ENCODE data around the gene BUB1.
A peak's percentile ranks its signal among the peaks of the same experiment; 100 is the strongest.
"Not testable (repeated sequence)": the region's sequence is repeated elsewhere in the genome, so short reads cannot be mapped to it uniquely, and the experiment has no call there.

BUB1 gene

GRCh38 chr2:110690083-110690965, 12.5 kb upstream of the BUB1 start:
- no peak for DNase-seq

GRCh38 chr2:110688594-110689091, 10.8 kb upstream of the BUB1 start:
- no peak for DNase-seq

GRCh38 chr2:110687775-110688484, 10.1 kb upstream of the BUB1 start:
- not testable (repeated sequence) for DNase-seq

- DNase-seq: no peak
These were observed 5.0 kb upstream of the BUB1 start for GRCh38 chr2:110682872-110683271.

GRCh38 chr2:110682267-110682666, 4.4 kb upstream of the BUB1 start:
- no peak for DNase-seq

GRCh38 chr2:110680709-110681108, 2.8 kb upstream of the BUB1 start:
- DNase-seq: no peak

- DNase-seq: no peak
These were observed 2.0 kb upstream of the BUB1 start for GRCh38 chr2:110679865-110680264.

- DNase-seq: no peak
These were observed 1.5 kb upstream of the BUB1 start for GRCh38 chr2:110679337-110679707.

GRCh38 chr2:110678457-110679336, 834 bp upstream of the BUB1 start:
- peak in 1 of 2 donors; percentile 37 for DNase-seq

- DNase-seq: no peak
These were observed 783 bp downstream of the BUB1 start for GRCh38 chr2:110677080-110677479.

GRCh38 chr2:110675679-110676078, 2.2 kb downstream of the BUB1 start:
- no peak for DNase-seq

GRCh38 chr2:110674620-110675555, 3.0 kb downstream of the BUB1 start:
- peak; percentile 37 to 57 for DNase-seq

GRCh38 chr2:110673201-110673600, 4.7 kb downstream of the BUB1 start:
- DNase-seq: no peak

GRCh38 chr2:110670826-110671225, 7.0 kb downstream of the BUB1 start:
- DNase-seq: no peak

- DNase-seq: no peak
These were observed 8.8 kb downstream of the BUB1 start for GRCh38 chr2:110669079-110669478.

GRCh38 chr2:110667071-110667470, 10.8 kb downstream of the BUB1 start:
- no peak for DNase-seq

- no peak for DNase-seq
These were observed 13.7 kb downstream of the BUB1 start for GRCh38 chr2:110664135-110664534.

GRCh38 chr2:110662560-110662959, 15.3 kb downstream of the BUB1 start:
- DNase-seq: no peak

- DNase-seq: no peak
These were observed 17.3 kb downstream of the BUB1 start for GRCh38 chr2:110660558-110660957.

- DNase-seq: no peak
These were observed 18.6 kb downstream of the BUB1 start for GRCh38 chr2:110659248-110659647.

GRCh38 chr2:110657724-110658305, 20.0 kb downstream of the BUB1 start:
- no peak for DNase-seq
